ENCODE measurements around the gene ITGA11. TPM values are rescaled to one million over a fixed set of nuclear protein-coding genes. Genes with fewer than 3 reads are reported as not detected.
A peak's percentile ranks its signal among the peaks of the same experiment; 100 is the strongest.

ITGA11 gene
- total and polyA plus RNA-seq, 8 donors = 0.19 to 4.1 (median 0.66) TPM

DNA sequence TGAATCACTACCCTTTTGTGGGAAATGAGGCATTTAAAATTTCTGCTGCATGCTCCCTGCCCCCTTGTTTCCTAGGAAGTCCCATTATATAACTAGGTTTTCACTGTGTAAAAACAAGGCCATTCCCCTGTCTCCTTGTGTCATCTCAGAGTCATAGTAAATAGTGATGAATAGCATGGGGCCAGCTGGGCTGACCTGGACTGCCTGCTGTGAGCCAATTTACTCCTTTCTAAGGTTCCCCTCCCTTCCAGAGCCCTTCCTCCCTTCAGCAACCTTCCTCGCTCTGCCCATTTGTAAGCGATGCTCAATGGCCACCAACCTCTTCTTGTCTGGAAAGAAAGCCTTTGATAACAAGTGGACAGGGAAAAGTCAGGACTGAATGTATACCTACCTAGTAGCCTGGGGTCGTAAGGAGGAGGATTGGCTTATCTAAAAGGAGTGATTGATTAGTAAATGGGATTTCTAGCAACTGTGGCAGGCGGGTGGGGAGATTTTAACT is 11.7 kb downstream of the ITGA11 start:
- no peaks in the 10 kb centered on the region for H3K4me1 ChIP-seq
- intact Hi-C loops (cut with DNase I) = no loop called here
- 69 to 72% methylated on average over 4 of the region's 4 CpGs for WGBS, 2 donors
- no peak overlapping the region for H3K27ac ChIP-seq
- DNase-seq (peak in 1 of 6 donors; percentile 4), FAIRE-seq (no peak), ATAC-seq (no peak)
- no peaks in the 10 kb centered on the region for H3K36me3 ChIP-seq
- no peaks in the 10 kb centered on the region for H3K9me3 ChIP-seq
- no peak overlapping the region for H3K4me3 ChIP-seq
- H3K27me3 ChIP-seq = no peaks in the 10 kb centered on the region
- TF ChIP-seq, protein P1, sequence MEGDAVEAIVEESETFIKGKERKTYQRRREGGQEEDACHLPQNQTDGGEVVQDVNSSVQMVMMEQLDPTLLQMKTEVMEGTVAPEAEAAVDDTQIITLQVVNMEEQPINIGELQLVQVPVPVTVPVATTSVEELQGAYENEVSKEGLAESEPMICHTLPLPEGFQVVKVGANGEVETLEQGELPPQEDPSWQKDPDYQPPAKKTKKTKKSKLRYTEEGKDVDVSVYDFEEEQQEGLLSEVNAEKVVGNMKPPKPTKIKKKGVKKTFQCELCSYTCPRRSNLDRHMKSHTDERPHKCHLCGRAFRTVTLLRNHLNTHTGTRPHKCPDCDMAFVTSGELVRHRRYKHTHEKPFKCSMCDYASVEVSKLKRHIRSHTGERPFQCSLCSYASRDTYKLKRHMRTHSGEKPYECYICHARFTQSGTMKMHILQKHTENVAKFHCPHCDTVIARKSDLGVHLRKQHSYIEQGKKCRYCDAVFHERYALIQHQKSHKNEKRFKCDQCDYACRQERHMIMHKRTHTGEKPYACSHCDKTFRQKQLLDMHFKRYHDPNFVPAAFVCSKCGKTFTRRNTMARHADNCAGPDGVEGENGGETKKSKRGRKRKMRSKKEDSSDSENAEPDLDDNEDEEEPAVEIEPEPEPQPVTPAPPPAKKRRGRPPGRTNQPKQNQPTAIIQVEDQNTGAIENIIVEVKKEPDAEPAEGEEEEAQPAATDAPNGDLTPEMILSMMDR (IDR thresholded peaks at IDR 0.05) = no peak

DNA sequence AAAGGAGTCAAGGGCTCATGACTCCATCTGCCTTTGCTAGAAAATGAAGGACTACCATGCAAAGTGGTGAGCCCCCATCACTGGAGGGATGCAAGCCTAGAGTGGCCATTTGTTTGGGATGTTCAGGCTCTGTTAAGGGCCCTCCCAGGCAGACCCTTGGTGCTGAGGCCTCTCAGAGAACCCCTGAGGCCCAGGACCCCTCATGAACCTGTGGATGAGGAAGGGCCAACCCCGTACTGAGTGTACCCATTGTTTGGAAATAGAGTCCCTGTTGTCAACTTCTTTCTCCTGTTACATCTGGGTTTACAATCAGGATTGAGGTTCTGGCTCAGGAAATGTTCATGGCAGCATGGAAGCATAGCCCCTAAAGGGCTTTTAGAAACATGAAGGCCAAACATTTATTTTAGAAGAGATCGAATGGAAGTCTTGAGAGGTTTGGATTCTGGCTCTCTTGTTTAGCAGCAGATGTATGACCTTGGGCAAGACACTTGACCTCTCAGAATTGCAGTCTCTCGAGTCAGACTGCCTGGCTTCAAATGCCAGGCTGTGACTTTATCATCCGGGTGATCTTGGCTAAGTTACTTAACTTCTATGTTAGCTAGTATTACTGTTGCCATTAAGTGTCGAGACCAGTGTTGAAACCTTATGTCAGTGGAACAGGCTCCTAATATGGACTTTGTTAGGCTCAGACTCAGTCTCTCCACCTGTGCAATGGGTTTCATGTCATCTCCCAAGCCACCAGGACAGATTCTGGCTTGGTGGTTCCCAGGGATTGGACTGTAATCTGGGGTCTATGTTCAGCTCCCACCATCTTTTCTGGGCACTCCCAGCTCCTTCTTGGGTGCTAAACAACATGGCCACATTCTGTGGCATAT is 12.4 kb downstream of the ITGA11 start:
- FAIRE-seq = no peak
- TF ChIP-seq, protein P1 (IDR thresholded peaks at IDR 0.05) = no peak
- 86 to 91% methylated on average over 5 of the region's 5 CpGs for WGBS, 2 donors

DNA sequence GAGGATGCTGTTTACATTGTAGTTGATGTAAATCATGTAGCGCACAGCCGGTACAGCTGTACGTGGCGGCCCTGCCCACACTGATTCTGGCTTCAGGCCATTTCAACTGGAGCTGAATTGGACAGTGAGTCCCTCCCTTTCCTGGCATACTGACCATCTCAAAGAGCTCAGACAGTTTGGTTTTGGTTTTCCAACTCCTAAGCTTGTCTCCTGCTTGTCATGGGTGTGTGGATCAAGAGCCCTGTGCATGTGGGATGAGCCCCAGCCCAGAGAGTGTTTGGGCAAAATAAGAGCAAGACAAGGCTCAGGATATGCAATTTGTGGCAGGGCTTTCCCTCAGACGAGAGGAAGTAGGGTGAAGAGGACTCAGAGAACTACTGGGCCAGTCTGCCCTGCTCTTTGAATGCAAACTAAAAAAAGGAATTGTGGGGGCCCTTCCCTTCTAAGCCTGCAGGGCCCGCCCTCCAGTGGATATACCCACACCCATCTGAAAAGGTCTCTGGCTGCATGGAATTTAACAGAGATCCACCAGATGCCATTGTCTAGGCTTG is 13.3 kb downstream of the ITGA11 start:
- Histone ChIP-seq H3K27me3 (no peaks in the 10 kb centered on the region), H3K36me3 (no peaks in the 10 kb centered on the region), H3K9me3 (no peaks in the 10 kb centered on the region), H3K27ac (no peak overlapping the region), H3K4me3 (no peak overlapping the region), H3K4me1 (no peaks in the 10 kb centered on the region)
- intact Hi-C loops (cut with DNase I) = no loop called here
- ATAC-seq (peak in 2 of 4 donors; percentile 15 to 17), DNase-seq (peak in 1 of 6 donors; percentile 9), FAIRE-seq (no peak)
- TF ChIP-seq, protein P1 (IDR thresholded peaks at IDR 0.05) = no peak
- 46 to 51% methylated on average over 6 of the region's 6 CpGs for WGBS, 2 donors

More for the DNA sequence above, 12.4 kb downstream of the ITGA11 start:
- ATAC-seq (no peak), DNase-seq (peak in 1 of 6 donors; percentile 4)
- no peaks in the 10 kb centered on the region for H3K27me3 ChIP-seq
- intact Hi-C loops (cut with DNase I) = no loop called here
- H3K4me3 ChIP-seq = no peak overlapping the region
- H3K36me3 ChIP-seq = no peaks in the 10 kb centered on the region
- no peaks in the 10 kb centered on the region for H3K4me1 ChIP-seq
- H3K9me3 ChIP-seq = no peaks in the 10 kb centered on the region
- no peak overlapping the region for H3K27ac ChIP-seq

- ATAC-seq (no peak), DNase-seq (no peak), FAIRE-seq (no peak)
- intact Hi-C loops (cut with DNase I) = no loop called here
- no peak overlapping the region for H3K4me3 ChIP-seq
- TF ChIP-seq, protein P1 (IDR thresholded peaks at IDR 0.05) = no peak
- no peaks in the 10 kb centered on the region for H3K27me3 ChIP-seq
- H3K4me1 ChIP-seq = no peaks in the 10 kb centered on the region
- WGBS, 2 donors = 49 to 54% methylated on average over 2 of the region's 2 CpGs
- no peaks in the 10 kb centered on the region for H3K9me3 ChIP-seq
- no peak overlapping the region for H3K27ac ChIP-seq
- H3K36me3 ChIP-seq = no peaks in the 10 kb centered on the region
Measured at GRCh38 chr15:68417897-68418296, 14.1 kb downstream of the ITGA11 start.
